Stimulated activated CD4-positive, alpha-beta T cell treated with anti-CD3 and anti-CD28 coated beads, Interleukin-12 subunit alpha, Interleukin-12 subunit beta, amount 100 ng/mL, for 24 hours (primary cell): ENCODE data around the gene PEX1.
A peak's percentile ranks its signal among the peaks of the same experiment; 100 is the strongest.
"Not testable (repeated sequence)": the region's sequence is repeated elsewhere in the genome, so short reads cannot be mapped to it uniquely, and the experiment has no call there.

Experiments used
- DNase-seq, 2 experiments: peaks; one replicate each; pipeline ENCODE4 v3.0.0-alpha.2; 2020; ENCODE audit warnings: low read depth in 2 of 2

Gene PEX1

GRCh38 chr7:92528188-92528957 lies at the start of gene PEX1, which contains the start of gene RBM48:
Gene PEX1, minus strand, starts transcription at chr7:92528520. Its CDS starts 85 bp downstream, at chr7:92528435.
Gene RBM48, plus strand, starts transcription at chr7:92528795. Its CDS starts 19 bp downstream, at chr7:92528814.
- peak; percentile 89 to 91 for DNase-seq

GRCh38 chr7:92576296-92576695 lies 48.0 kb upstream of the PEX1 start:
- DNase-seq: no peak

- DNase-seq: no peak
Observed at GRCh38 chr7:92569137-92569536, 40.8 kb upstream of the PEX1 start.

- DNase-seq: no peak
Observed at GRCh38 chr7:92567460-92567859, 39.1 kb upstream of the PEX1 start.

GRCh38 chr7:92563345-92563744 lies 35.0 kb upstream of the PEX1 start:
- DNase-seq: no peak

GRCh38 chr7:92560602-92561001 lies 32.3 kb upstream of the PEX1 start:
- no peak for DNase-seq

- DNase-seq: no peak
Observed at GRCh38 chr7:92557808-92558362, 29.6 kb upstream of the PEX1 start.

- DNase-seq: no peak
Observed at GRCh38 chr7:92557249-92557648, 28.9 kb upstream of the PEX1 start.

- DNase-seq: no peak
Observed at GRCh38 chr7:92550194-92550593, 21.9 kb upstream of the PEX1 start.

GRCh38 chr7:92547579-92547978 lies 19.3 kb upstream of the PEX1 start:
- no peak for DNase-seq

- DNase-seq: no peak
Observed at GRCh38 chr7:92546856-92547497, 18.7 kb upstream of the PEX1 start.

- DNase-seq: not testable (repeated sequence)
Observed at GRCh38 chr7:92545116-92545515, 16.8 kb upstream of the PEX1 start.

- DNase-seq: not testable (repeated sequence)
Observed at GRCh38 chr7:92543542-92543941, 15.2 kb upstream of the PEX1 start.

- DNase-seq: no peak
Observed at GRCh38 chr7:92534572-92534971, 6.3 kb upstream of the PEX1 start.

- no peak for DNase-seq
Observed at GRCh38 chr7:92528958-92529264, 591 bp upstream of the PEX1 start.

- DNase-seq: peak; percentile 31 to 33
Observed at GRCh38 chr7:92527300-92528187, 776 bp downstream of the PEX1 start.

- DNase-seq: no peak
Observed at GRCh38 chr7:92523110-92523509, 5.2 kb downstream of the PEX1 start.

GRCh38 chr7:92520024-92520423 lies 8.3 kb downstream of the PEX1 start:
- no peak for DNase-seq

GRCh38 chr7:92517631-92518030 lies 10.7 kb downstream of the PEX1 start:
- DNase-seq: no peak

- DNase-seq: no peak
Observed at GRCh38 chr7:92513167-92513902, 15.0 kb downstream of the PEX1 start.

GRCh38 chr7:92508946-92509345 lies 19.4 kb downstream of the PEX1 start:
- no peak for DNase-seq
